GM12874 (cell line): Measurements from ENCODE around the gene PLOD1.

Experiments used
- CTCF ChIP-seq: IDR thresholded peaks from 2 replicates; pipeline ENCODE4 v1.5.1; 2011; ENCODE audit warnings: low read depth, mild to moderate bottlenecking, control low read depth, low read length, moderate library complexity; ENCODE audit not compliant: insufficient read depth

The PLOD1 gene

DNA sequence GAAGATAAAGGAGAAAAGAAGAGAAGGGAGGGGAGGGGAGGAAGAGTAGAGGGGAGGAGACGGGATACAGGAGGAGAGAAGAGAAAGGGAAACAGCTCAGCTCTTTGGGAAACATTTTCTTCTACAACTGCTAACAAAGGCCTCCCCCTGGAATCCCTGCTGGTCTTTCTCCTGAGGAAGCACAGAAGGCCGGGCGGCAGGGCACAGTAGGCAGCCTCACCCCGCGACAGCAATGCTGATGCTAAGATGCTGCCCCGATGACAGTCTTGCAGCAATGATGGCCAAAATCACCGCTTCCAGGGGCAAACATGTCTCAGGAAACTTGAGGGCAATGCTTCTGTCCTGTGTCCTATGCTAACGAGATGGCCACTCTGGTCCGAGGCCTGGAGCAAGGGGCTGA, 13.5 kb upstream of the PLOD1 start:
- TF ChIP-seq CTCF, result no peak

DNA sequence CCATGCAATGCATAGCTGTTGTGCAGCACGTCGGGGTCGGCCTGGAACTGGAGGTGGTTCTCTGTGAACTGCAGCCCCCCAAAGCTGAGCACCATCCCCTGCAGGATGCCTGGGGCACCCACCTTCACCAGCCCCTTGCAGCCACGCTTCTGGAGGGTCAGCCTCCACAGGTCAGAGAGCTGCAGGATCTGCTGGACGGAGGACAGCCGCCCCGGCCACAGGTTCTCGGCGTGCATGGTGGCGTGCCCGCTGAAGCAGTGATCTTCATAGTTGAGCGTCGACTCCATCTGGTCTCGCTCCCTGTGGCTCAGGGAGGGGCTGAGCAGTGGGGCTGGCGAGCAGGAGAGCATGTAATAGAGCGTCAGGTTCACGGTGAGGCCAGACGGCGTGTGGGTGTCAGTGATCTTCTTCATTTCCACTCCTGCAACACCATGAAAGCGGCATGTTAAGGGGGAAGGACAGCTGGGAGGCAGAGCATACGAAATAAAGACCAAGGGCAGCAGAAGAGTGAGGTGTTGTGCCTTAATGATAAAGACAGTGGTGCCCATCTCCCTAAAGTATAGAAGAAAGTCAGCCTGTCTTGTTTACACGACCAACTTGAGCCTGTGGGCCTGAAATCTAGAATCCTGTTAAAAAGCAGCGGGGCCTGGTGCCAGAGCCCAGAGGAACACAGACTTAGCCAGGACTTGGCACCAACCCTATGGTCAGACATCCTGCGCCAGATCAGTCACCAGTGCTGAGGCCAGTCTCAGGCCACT, 11.3 kb upstream of the PLOD1 start:
- TF ChIP-seq CTCF, result no peak

DNA sequence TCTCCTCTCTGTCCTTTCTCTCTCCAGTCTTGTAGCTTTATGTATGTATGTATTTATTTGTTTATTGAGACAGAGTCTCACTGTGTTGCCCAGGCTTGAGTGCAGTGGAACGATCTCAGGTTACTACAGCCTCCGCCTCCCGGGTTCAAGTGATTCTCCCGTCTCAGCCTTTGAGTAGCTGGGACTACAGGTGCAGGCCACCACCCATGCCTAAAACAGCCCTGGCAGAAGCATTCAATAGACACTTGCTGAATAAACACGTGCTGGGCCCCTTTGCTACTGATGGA, 10.7 kb upstream of the PLOD1 start:
- TF ChIP-seq CTCF, result no peak

GRCh38 chr1:11924334-11925195, 10.0 kb upstream of the PLOD1 start:
- TF ChIP-seq CTCF, result no peak

DNA sequence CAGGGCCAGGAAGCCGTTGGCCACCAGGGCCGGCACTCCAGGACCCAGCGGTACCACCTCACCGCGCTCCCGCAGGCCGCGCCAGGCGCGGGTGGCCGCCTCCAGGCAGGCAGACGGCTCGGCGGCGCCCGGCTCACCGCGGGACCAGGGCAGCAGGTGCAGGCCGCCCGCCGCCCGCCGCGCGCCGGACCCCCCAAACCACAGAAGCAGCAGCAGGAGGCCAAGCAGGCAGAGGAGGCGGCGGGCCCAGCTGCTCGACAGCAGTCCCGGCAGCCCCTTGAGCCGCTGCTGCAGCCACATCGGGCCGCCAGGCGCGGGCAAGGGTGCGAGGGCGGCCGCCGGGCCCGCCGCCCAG, 8.6 kb upstream of the PLOD1 start:
- no peak for TF ChIP-seq CTCF

DNA sequence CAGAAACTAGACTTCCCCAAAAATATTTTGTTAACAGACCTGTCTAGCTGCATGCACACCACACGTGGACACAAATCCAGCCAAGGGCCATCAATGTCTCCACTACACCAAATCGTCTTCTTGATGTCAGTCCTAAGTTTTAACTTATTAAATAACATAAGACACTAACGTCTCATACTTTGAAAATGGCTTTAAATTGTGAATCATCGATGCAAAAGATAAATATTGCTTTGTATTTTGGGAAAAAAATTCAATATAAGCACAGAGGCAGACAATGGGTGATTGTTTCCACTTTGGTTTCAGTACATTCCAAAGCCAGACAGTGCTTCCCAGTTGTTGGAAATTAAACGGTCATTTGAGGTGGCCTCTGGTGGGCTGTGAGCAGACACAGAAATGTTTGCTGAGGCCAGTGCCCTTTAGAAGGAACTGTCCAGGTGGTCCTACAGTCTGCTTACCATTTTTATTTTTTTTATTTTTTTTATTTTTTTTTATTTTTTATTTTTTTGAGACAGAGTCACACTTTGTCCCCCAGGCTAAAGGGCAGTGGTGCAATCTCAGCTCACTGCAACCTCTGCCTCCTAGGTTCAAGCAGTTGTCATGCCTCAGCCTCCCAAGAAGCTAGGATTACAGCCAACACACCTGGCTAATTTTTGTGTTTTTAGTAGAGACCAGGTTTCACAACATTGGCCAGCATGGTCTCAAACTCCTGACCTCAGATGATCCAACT, 6.5 kb upstream of the PLOD1 start:
- no peak for TF ChIP-seq CTCF

DNA sequence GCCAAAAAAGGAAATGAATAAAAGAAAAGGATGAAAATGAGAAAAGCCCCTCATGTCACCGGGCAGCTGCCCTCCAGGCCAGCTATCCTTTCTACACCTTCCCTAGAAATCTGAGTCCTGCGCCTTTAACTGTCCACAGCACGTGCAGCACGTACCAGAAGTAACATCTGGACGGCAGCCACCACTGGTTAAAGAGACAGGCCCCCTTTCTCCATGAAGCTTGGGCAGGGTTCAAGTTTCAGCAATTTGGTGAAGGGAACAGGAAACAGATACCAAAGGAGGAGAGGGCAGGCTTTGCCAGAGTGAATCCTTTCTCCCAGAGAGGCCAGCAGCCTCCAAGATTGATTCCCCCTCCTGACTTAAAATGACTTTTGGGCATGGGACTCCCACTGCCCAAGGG, 4.7 kb upstream of the PLOD1 start:
- no peak for TF ChIP-seq CTCF
